Sciatic nerve (tissue), 2 donors: Measurements from ENCODE around the gene CTF1. TPM values are rescaled to one million over a fixed set of nuclear protein-coding genes. Genes with fewer than 3 reads are reported as not detected.
"Not testable (repeated sequence)": the region's sequence is repeated elsewhere in the genome, so short reads cannot be mapped to it uniquely, and the experiment has no call there.

ENCODE experiments used
- ATAC-seq: fragments of 200-7000 bp; cut with Tn5 transposase; one replicate; pipeline ENCODE4 v1.9.1; 2020; ENCODE audit warnings: mild to moderate bottlenecking, moderate library complexity
- DNase-seq: peaks from one replicate; pipeline ENCODE4 v3.0.0-alpha.2; 2020; ENCODE audit warnings: low spot score
- intact Hi-C: fragments of 100-400 bp; cut with DNase I; formaldehyde crosslinking; loops from one replicate; pipeline ENCODE4 v1.14.2; 2022
- total RNA-seq: library from RNA; stranded (reverse); fragmentation: NEBNext Ultra II Directional; extraction: Animal tissue kit (Norgen Biotek cat#: 25700); gene quantifications from one replicate; pipeline ENCODE4 v1.2.1, GENCODE V29; 2021
- donor health status: DM: no; HTN: no; CAD: no.
- donor health status: DM: no; HTN: no; CAD: no.

Gene CTF1
- total RNA-seq, 1 donor from 2014 or later = 13.3 TPM

DNA sequence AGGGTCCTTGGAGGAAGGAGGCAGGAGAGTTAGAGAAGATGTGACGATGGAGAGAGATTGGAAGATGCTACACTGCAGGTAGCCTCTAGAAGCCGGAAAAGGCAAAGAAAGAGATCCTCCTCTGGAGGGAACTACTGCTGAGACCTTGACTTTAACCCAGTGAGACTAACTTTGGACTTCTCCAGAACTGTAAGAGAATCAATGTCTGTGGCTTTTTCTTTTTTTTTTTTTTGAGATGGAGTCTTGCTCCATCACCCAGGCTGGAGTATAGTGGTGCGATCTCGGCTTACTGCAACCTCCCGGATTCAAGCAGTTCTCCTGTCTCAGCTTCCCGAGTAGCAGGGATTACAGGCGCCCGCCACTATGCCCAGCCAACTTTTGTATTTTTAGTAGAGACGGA, 11.2 kb upstream of the CTF1 start:
- no peak for DNase-seq
- intact Hi-C loops = no loop called here
- no peak for ATAC-seq

DNA sequence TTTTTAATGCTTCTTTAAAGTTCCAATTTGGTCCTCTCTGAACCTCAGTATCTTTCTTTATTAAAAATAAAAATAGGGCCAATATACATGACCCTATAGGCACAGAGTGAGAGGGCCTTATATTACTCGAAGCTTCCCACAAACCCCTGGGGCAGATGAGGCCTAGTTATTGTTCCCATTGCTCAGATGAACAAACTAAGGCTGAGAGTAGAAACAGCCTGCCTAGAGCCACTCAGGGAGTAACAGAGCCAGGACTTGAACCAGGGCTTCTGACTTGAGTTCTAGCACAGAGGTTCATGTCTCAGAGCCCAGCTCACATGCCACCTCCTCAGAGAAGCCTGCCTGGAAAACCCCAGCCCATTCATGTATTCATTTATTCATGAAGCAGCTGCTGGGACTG, 10.3 kb upstream of the CTF1 start:
- intact Hi-C loops = no loop called here
- DNase-seq = no peak
- ATAC-seq = no peak

DNA sequence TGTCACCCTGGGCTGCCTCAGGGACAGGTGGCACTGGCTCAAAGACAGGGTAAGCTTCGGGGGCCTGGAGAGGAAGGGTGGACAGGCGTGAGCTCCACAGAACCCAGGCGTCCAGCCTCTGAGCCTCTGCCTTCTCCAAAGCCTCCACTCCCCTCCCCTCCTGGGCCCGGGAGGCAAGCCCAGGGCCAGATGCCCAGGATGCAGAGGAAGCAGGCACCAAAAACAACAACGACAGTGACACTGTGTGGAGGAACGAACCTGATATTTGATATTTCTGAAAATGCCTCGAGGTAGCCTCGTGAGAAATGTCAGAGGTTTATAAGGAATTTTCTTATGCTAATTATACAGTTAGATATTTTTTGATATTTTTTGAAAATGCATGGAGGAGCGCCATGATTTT, 8.5 kb upstream of the CTF1 start:
- ATAC-seq (no peak), DNase-seq (no peak)
- intact Hi-C loops = no loop called here

DNA sequence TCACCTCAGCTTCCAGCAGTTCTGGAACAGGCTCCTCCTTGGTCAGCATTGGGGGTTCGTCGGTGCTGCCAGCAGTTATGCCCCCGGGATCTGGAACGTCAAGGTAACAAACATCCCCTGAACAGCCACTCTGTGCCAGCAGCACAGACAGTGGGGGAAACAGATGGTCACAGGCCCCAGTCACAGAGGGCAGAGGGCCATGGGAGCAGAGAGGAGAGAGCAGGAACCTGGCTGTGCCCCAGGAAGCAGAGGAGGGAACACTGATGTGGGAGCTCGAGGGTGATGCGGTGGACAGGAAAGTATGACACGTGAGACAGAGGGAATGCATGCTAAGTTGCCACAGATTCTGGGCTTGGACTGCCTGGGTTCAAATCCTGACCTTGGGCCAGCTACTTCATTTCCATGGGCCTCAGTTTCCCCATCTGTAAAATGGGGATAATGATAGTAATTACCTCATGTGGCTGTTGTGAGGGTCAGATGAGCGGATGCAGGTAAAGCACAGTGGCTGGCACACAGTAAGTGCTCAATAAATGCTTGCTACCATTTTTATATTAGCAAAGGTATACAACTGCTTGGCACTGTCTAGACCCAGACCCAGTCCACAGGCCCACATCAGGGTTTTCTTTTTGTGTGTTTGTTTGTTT, 7.4 kb upstream of the CTF1 start:
- intact Hi-C loops = no loop called here
- no peak for ATAC-seq
- no peak for DNase-seq

DNA sequence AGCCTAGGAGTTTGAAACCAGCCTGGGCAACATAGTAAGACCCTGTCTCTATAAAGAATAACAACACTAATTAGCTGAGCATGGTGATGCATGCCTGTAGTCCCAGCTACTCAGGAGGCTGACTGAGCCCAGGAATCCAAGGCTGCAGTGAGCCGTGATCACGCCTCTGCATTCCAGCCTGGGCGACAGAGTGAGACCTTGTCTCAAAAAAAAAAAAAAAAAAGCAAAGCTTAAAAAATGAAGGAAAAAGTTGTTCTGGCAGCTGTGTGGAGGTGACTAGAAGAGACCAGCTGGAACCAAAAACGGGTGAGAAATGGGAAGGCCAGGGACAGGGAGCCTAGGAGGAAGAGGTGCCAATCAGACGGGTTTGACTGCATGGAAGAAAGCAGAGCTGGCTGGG, 6.7 kb upstream of the CTF1 start:
- no peak for ATAC-seq
- no peak for DNase-seq
- intact Hi-C loops = no loop called here

DNA sequence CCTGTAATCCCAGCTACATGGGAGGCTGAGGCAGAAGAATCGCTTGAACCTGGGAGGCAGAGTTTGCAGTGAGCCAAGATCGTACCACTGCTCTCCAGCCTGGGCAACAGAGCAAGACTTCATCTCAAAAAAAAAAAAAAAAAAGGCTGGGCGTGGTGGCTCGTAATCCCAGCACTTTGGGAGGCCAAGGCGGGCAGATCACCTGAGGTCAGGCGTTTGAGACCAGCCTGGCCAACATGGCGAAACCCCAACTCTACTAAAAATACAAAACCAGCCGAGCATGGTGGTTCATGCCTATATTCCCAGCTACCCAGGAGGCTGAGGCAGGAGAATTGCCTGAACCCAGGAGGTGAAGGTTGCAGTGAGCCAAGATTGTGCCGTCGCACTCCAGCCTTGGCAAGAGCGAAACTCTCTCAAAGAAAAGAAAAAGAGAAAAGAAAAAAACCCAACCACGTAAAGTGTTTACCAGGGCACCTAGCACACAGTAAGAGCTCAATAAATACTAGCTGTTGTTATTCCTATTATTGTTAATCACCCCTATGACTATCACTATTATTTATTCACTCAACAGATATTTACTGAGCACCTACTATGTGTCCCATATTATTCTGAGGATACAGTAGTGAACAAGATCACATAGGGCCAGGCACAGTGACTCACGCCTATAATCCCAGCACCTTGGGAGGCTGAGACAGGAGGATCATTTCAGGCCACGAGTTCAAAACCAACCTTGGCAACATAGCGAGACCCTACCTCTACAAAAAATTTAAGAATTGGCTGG, 5.2 kb upstream of the CTF1 start:
- DNase-seq, intact Hi-C loops: not testable (repeated sequence)

DNA sequence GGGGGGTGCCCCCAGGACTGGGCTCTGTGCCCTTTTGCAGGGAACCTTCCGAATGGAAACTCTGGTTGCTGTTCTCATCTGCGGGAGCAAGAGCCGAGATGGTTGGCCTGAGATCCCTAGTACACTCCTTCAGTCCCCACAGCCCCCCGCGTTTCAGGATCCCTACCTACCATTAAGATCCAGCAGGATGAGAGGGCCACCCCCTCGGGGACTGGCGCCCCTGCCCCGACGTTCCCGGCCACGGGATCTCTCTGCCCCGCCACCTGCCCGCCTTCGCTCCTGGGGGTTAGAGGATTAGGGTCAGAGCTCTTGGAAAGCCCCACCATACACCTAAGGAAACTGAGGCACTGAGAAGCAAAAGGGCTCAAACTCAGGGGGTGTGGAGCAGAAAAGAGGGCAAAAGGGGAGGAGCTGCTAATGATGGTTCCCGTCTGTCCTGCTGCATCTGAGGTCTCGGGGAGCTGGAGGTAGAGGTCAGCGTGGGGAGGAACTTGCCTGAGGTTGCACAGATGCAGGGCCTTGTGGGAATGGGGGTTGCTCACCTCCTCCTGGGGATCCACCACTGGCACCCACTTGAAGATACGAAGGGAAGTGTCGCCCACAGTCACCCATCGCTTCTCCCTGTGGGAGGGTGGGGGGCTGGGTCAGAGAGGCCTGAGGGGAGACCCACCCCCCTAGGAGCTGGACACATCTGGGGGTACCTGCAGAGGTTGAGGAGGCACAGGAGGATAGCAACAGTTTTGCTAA, 3.6 kb upstream of the CTF1 start:
- intact Hi-C loops = no loop called here
- ATAC-seq = no peak
- DNase-seq = no peak

More for the DNA sequence above, 5.2 kb upstream of the CTF1 start:
- ATAC-seq = not testable (repeated sequence)

DNA sequence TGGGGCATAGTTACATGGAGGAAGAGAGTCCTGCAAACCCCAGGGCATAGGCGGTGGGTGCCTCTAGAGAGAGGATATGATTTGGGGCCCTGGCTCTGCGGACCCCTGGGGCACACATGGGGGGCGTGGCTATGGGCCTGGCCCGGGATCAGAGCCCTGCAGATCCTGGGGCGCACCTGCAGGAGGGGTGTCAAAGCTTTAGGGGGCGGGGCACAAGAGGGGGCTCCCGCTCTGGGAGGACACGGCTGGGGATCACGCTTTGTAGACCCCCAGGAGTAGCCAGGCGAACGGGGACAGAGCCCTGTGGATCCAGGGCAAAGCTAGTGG, 3.0 kb upstream of the CTF1 start:
- ATAC-seq (no peak), DNase-seq (peak; percentile 71)
- intact Hi-C loops = no loop called here

DNA sequence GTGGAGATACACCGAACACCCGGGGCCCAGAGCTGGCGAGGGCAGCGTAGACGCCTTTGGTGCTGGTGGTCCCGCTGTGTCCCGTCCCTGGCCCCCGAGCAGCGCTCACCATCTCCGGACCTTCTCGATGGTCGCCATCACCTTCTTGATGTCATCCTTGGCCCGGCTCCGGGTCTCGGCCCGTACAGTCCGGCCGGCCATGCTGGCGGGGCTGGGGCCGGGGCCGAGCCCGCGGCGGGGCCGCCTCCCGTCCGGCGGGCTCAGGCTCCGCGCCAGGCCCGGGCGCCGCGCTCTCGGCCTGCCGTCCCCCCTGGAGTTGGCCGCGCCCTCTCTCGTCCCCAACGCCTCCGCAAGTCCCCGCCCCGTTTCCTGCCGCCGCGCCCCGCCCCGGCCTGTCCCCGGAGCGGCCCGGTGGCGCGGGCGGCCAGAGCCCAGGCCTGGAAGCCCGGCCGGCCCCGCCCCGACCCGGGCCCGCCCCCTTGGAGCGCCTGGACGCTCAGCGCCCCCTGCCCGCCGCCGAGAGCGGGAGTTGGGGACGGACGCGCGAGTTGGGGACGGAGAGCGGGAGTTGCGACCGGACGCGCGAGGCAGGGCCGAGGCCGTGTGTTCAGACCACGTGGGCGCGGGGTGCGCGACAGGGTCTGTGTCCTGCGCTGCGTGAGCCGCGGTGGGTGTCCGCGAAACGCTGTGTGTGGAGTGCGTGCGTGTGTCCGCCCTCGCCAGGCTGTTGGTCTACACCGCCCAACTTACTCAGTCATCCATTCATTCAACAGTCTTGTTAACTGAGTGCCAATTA, 2.5 kb upstream of the CTF1 start, which contains the start of gene BCL7C:
Gene BCL7C, minus strand, starts transcription at position 334 of the 796 bp plus-strand sequence. Its CDS starts 133 bp downstream, at position 201.
- ATAC-seq (peak; percentile 67), DNase-seq (peak; percentile 96)
- intact Hi-C loops = no loop called here

DNA sequence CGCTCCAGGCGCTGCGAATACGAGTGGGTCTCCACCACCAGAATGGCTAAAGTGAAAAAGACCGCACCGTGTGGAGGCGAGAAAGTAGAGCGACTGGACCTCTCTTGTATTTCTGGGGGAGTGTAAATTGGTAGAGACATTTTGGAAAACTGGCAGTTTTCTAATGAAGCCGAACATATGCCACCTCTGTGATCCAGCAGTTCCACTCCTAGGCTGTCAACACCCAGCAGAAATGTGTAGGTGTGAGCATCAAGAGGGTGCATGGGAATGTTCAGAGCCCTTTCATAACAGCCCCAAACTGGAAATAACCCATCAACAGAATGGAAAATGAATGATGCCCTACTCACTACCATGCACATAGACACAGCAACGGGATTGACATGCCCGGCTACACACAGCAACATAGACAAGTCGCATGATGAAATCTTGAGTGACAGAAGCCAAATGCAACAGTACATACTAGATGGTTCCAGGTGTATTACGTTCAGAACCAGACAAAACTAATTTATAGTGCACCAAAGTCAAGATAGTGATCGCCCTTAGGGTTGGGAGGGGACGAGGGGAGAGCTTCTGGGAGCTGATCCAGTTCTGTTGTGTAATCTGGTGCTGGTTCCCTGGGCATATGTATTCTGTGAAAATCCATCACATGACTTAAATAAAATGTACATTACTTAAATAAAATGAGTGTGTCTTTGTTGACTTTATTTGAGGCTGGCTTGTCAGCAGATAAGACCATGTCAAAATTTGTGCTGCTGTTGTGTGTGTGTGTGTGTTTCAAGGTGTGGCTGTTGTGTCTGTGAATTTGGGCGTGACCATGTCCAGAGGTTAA, 1.7 kb upstream of the CTF1 start:
- ATAC-seq (no peak), DNase-seq (no peak)
- intact Hi-C loops = no loop called here

DNA sequence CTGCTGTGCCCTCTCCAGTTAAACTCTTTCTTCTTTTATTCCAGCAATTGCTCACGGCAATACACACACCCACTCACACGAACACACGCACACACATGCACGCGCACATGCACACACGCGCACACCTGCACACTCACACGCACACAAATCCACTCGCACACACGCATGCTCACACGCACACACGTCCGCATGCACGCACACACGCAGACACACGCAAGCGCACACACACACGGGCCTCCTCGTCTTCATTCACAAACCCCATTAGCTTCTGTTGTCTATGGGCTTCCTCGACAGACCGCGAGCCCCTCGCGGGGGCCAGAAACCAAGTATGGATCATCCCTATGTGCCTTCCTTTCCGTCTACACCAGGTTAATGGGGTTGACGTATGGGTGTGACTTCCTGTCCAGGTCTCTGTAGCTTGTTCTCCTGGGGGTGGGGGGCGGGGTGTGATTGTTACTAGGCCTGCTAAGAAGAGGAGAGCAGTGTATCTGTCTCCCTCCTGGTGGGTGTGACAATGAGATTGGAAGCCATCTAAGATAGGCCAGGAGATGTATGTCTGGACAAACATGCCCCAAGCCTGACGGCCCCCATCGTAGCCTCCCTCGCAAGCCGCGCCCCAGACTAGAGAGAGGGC, 670 bp upstream of the CTF1 start:
- no peak for DNase-seq
- intact Hi-C loops = no loop called here
- no peak for ATAC-seq

DNA sequence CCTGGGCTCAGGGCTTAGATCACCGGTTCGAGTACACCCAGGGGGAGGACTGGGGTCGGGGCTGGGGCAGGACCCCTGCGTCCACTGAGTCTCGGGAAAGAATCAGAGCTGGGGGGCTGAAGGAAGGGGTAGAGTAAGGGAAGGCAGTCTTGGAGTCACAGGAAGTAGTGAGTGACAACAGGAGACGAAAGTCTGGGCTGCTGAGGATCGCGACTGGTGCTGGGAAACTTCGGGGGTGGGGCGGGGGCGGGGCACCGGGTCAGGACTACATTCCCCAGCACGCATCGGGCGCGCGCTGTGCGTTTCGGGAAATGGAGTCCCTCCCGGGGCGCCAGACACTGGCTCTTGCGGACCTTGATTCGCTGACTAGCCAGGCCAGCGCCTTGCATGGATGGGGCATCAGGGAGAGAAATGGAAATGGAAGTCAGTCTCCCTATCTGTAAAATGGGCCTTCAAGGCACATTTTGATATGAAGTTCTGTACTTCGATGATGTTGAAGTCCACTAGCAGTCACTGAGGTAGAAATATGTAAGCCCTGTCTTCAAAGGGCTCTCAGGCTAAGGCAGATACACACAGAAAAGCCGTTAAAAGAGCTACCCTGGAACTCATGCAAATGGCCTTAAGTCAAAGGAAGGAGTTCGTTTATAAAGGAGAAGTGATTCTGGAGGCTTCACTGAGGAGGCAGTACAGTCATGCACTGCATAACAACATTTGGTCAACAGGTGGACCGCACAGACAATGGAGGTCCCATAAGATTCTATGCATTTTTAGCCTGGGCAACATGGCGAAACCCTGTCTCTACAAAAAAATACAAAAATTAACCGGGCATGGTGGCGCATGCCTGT, 697 bp downstream of the CTF1 start:
- intact Hi-C loops = no loop called here
- DNase-seq (peak; percentile 94), ATAC-seq (peak; percentile 82)

DNA sequence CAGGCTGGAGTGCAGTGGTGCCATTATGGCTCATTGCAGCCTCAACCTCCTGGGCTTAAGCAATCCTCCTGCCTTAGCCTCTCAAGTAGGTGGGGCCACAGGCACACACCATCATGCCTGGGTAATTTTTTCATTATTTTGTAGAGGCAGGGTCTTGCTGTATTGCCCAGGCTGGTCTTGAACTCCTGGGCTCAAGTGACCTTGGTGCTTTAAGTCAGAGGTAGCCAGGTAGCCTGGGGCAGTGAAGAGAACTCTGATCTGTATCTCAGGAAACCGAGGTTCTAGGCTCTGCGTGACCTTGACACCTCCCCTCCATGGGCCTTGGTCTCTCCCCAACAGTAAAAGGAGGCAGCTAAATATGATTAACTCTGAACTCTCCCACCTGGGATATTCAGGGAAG, 3.4 kb downstream of the CTF1 start:
- DNase-seq = no peak
- intact Hi-C loops = no loop called here

DNA sequence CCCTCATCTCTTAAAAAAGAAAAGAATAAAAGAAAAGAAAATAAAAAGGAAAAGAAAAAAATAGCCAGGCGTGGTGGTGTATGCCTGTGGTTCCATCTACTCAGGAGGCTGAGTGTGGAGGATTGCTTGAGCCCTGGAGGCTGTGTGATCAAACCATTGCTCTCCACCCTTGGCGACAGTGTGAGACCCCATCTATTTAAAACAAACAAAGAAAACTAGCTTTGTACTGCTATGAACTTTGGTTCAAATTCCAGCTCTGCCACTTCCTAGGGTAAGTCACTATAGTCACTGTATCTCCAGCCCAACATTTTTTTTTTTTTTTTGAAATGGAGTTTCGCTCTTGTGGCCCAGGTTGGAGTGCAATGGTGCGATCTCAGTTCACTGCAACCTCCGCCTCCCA, 4.2 kb downstream of the CTF1 start:
- DNase-seq (no peak), ATAC-seq (no peak)
- intact Hi-C loops = no loop called here

More for the DNA sequence above, 3.4 kb downstream of the CTF1 start:
- ATAC-seq = no peak

DNA sequence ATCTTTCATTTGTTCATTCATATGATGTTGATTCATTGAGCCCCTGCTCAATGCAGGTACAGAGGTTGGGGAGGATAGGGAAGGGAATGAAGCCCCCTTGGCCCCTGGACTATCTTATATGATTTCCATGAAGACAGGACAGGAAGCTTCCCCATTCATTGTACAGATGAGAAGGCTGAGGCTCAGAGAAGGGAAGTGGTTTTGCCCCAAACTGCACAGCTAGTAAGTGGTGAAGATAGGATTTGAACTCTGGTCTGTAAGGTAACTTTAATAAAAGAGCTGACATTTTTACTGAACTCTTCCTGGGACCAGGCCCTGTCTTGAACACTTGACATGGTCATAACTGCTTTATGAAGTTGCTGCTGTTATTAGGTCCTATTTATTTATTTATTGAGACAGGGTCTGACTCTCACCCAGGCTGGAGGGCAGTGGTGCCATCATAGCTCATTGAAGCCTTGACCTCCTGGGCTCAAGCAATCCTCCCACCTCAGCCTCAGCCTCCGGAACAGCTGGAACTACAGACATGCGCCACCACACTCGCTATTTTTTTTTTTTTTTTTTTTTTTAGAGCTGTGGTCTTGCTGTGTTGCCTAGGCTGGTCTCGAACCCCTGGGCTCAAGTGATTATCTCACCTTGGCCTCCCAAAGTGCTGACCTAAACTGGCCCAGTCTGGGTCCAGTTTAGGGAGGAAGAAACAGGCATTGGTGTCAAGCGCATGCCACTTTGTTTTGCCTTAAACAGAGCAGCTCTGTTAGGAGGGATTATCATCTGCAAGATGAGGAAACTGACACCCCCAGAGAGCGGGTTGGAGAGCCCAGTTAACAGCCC, 5.0 kb downstream of the CTF1 start:
- intact Hi-C loops = no loop called here
- ATAC-seq (no peak), DNase-seq (no peak)
